Measurements from ENCODE around the gene DNHD1.

The DNHD1 gene

DNA sequence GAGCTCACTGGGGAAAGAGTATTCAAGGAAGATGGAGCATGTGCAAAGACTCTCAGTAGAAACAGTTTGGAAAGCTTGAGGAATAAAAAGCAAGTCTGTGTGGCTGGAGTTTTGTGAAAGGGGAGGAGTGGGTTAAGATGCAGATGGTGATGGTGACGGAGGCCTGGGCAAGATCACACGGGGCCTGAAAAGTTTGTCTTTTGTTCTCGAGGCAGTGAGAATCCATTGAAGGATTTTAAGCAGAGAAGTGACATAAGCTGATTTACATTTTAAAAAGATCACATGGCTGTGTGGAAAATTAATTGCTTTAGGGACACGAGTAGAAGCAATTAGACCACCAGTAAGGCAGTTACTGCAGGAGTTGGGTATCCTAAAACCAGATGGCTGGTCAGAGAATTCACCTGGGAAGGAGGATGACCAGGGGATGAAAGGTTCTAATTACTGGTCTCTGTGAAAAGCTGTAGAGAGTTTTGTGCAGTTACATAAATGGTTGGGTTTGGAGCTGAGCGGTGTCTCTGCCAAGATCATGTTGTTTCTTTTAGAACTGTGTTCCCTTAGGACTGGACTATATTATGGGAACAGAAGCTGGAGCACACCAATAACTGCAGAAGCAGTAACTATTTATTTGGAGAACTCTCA is 99.3 kb downstream of the DNHD1 start:
- no peak for DNase-seq

DNA sequence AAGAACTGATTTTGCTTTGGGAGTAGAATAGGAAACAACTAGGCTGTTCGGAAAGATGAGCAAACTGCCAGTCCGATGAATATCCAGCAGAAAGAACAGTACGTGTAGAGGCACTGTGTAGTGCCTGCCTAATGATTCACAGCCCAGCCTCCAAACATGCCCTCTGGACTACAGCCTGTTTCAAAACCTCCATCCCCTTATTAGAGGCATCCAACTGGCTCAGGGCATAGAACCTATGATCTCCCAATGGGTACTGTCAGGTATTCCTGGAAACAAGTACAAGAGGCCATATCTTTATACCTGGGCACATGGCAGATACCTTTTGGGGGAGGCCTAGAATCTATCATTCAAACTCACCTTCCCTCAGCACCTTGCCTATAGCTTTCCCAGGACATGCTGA is 101.5 kb downstream of the DNHD1 start:
- DNase-seq, result no peak

DNA sequence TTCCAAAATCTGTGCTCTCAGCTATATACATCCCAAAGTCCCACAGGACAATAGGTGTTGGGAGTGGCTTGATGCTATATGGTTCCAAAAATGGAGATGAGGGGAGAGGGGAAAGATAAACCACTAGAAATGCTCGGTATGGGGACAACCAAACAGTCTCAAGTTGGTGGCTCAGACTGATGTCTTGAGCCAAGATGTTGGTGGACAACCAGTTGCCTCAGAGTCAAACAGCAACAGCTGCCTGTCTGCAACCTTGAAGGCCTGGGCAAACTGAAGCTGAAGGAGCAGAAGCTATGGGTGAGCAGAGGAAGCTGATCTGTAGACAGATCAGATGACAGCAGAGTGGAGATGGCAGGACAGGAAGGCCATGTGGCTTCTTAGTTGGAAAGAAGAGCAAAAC is 102.4 kb downstream of the DNHD1 start:
- no peak for DNase-seq

DNA sequence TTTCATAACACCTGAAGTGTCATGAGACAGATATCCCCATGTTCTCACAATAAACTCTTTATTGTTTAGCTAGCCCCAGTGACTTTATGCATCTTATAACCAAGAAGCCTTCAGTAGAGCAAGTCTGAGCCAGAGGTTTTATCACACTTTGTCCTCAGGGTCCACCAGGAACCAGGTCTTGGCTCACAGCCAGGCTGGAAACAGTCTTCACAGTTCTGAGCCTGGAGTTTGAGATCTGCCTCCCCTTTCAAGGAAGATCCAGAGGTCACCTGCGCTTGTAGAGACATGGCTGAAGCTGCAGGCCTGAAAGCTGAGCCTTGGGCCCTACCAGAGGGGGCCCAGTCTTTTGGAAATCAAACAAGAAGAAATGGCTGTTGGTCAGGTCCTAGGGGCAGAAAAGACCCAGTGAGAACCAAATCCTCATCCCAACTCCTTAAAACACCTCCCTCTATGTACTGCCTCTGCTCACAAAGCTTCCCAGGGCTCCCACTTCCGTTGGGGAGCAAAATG is 102.9 kb downstream of the DNHD1 start:
- DNase-seq, result no peak

DNA sequence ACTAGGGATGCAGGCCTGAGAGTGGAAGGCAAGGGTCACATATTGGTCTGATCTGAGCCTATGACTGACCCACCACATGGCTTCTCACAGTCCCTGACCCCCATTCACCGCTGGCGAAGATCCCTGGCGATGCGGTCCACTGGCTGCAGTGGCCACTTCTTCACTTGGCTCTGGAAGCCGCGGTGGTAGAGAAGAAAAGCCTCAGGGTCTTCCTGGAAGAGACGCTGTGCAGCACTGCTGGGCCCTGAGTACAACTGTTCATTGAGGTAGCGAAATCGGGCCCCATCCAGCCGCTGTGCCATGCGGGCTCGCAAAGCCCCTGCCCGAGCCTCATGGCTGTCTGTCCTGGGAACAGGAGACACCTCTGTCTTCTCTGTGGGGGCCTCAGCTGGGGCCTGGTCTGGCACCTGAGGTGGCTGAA is 104.0 kb downstream of the DNHD1 start:
- no peak for DNase-seq

GRCh38 chr11:6602096-6602940 is 105.2 kb downstream of the DNHD1 start:
- DNase-seq, result no peak

DNA sequence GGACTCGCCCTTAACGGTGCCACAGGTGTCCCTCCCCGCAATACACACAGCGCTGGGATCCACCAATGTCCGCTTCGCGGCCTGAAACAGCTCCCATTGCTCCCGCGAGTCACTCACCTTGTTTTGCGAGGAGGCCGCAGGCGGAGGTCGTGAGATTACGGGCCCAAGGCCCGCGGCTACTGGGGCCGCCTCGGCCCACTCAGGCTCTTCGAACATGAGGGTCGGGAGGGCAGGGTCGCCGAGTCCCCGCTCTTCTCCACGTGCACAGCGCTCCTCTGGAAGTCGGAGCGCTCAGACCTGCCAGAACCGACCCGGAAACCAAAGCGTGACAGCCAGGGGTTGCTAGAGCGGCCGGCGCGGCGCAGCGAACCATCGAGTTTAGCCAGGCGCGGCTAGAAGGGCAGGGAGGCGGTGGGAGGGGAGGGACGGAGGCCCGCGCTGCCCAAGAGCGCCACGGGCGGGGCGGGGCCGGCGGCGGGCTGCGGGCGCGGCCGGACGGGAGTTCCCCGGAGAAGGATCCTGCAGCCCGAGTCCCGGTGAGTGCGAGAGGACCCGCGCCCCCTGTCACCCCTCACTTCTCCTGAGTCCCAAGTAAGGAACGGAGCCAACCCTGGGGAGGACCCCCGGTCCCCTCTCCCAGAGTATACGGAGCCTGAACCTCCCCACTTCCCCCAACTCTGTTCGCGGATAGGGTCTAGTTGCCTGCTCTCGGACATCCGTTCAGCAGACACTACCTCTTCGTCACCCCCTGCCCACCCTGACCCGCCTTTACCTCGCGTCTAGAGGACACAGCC is 106.4 kb downstream of the DNHD1 start, which contains the start of the genes ILK and RRP8:
Gene ILK, plus strand, starts transcription at position 488 of the 794 bp plus-strand sequence. CDS start 498 bp downstream, outside the sequence.
Gene RRP8, minus strand, starts transcription at position 330 of the 794 bp plus-strand sequence. Its CDS starts 114 bp downstream, at position 216.
- peak; percentile 52 for DNase-seq

DNA sequence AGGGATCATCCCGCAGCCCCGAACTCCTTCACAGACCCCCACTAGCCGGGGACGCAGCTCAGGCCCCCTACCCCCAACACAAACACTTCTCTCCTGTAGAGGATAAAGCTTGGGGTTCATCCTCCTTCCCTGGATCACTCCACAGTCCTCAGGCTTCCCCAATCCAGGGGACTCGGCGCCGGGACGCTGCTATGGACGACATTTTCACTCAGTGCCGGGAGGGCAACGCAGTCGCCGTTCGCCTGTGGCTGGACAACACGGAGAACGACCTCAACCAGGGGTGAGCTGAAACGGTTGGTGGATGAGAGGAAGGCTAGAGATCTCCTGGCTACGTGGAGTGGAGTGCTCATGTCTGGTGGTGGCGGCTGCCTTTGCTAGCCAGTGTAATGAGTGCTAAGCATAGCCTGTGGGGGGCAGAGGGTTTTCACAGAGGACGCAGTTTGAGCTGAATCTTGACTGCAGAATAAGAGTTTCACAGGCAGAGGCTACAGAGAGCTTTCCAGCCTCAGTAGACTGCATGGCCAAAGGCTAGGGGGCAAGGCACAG is 107.1 kb downstream of the DNHD1 start:
- DNase-seq, result no peak

- no peak for DNase-seq
These were observed 107.7 kb downstream of the DNHD1 start for GRCh38 chr11:6604790-6605189.

GRCh38 chr11:6606471-6607189 is 109.5 kb downstream of the DNHD1 start:
- no peak for DNase-seq

DNA sequence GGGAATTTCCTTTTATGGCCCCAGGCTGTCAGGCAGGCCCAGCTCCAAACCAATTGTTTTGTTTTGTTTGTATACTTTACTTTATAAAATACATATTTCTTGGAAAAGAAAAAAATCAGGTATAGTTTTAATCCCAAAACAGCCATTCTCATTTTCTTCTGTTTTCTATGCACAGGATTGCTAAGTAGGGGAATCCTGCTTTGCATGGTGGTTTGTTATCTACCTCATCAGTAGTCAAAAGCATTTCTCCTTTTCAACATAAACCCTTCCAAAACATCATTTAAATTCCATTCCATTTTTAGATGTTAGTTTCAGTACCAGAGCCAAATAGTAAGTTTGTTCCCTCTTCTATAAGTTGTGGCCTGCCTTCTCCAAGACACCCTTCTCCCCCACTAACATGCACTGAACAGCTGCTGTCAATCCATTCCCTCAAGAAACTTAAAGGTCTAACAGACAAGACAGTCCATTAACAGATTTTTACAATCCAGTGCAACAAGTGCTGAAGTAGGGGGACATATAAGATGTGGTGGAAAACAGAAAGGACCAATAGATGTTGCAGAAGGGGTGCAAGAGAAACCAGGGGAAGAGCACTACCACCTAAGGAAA is 110.2 kb downstream of the DNHD1 start:
- no peak for DNase-seq

DNA sequence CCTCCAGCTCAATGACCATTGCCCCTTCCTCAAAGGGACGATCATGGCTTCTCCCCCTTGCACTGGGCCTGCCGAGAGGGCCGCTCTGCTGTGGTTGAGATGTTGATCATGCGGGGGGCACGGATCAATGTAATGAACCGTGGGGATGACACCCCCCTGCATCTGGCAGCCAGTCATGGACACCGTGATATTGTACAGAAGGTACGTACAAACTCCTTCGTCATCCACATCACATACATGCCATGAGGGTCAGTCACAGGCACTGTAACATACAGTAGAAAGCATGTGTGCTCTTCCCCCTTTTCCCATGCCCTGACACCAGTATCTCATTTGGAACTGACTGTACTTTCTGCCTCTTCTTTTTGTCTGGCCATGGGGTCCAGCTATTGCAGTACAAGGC is 110.9 kb downstream of the DNHD1 start:
- DNase-seq, result no peak

GRCh38 chr11:6608726-6609501 is 111.8 kb downstream of the DNHD1 start:
- DNase-seq, result no peak

- no peak for DNase-seq
These were observed 112.5 kb downstream of the DNHD1 start for GRCh38 chr11:6609502-6610015.

- DNase-seq, result no peak
These were observed 113.5 kb downstream of the DNHD1 start for GRCh38 chr11:6610591-6610990.

DNA sequence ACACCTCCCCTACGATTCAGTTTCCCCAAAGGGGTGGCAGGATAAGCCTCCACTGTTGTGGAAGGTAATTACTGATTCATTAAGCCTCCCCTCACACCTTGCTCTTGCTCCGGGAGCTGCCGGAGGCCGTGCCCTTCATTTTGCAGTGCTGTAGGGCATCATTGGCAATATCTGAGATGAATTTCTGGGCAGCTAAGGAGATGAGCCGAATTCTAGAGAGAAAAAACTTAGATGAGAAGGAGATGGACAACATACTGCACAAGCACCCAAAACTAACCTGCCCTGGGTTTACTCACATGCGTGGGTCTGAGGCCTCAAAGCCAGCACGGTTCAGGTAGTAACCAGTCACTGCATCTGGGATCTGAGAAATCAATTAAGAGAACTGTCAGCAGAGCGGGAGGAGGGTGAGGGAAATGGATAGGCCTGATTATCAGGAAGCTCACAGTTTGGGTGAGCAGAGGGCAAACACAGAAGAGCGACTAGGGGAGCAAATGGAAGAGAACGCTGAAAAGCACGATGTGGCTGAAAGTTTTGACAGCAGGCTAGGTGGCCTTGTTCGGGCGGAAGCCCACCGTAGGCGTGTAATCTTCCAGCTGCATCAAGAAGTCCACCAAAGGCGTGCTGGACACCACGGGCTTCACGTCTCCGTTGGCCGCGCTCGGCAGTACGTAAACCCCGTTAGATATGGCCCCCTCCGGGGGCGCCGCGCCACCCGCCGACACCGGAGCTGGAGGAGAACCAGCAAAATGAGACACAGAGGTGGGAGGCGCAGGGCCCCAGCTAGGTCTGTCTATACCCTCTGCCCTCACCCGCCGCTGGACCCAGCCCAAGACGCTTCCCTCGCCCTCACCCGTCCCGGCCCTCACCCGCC is 114.2 kb downstream of the DNHD1 start:
- DNase-seq, result no peak

DNA sequence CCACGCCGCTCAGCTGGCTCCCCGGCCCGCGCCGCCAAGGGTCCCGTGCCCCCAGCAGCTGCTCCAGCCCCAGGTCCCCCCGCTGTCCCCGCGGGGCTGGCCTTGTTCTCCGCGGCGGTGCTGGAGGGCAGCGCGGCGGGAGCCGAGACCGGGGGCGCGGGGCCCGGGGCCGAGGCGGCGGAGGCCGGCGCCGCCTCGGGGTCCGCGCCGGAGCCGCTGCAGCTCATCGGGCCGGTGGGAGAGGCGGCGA is 114.8 kb downstream of the DNHD1 start:
- DNase-seq, result no peak

DNA sequence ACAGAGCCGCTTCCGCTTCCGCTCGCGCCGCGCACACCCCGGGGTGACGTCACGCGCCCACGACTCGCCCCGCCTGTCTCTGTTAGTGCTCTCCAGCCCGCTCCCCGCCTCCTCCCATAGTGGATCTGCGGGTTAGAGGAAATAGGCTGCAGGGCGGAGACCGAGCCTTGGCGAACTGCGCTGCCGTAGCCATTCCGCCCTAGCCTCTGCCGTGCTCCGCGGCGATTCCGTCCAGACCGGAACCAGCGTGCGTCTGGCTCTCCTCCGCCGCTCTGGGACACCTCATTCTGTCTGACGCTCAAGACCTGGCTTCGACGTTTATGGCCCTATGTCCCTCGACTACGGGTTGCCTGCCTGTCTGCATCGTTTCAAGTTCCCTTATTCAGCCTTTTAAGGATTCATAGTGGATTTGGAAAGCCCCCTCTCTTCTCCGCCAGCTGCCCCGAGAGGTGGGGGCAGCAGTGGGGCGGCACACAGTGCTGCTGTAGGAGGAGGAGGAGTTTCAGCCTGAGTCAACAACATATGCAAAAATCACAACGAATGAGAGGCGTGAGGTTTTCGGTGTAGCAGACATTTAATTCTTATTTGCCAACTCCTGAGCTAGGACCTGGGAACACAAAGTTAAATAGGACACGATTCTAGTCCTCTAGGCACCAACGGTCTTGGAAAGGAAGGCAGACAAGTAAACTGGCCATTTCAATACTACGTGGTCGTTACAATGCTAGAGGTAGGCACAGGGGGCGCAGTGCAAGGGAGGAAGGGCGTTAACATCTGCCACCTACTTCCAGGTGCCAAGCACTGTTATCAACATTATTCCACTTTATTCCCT is 115.3 kb downstream of the DNHD1 start, which contains the start of gene TAF10:
Gene TAF10, minus strand, starts transcription at position 4 of the 829 bp plus-strand sequence. CDS start 27 bp downstream, outside the sequence.
- peak; percentile 77 for DNase-seq

GRCh38 chr11:6613496-6613895 is 116.4 kb downstream of the DNHD1 start:
- no peak for DNase-seq
